Liver (tissue), 9 donors: Measurements from ENCODE around the gene ZNF654. TPM values are rescaled to one million over a fixed set of nuclear protein-coding genes. Genes with fewer than 3 reads are reported as not detected.

Experiments used
- DNase-seq: peaks from one replicate; pipeline ENCODE4 v3.0.0-alpha.2; 2017; ENCODE audit warnings: low spot score
- H3K27ac ChIP-seq, 2 donors: one replicate each; pipeline ENCODE4 v1.7.0; 2013; ENCODE audit warnings: inconsistent platforms in 2 of 2, low read length in 2 of 2, control low read depth in 1 of 2, low read depth in 1 of 2, mild to moderate bottlenecking in 1 of 2
- H3K27me3 ChIP-seq, 4 donors: one replicate each; pipeline versions ENCODE4 v1.6.1 to v1.7.0; 2013; ENCODE audit warnings: low read length in 3 of 4, inconsistent platforms in 1 of 4, mild to moderate bottlenecking in 1 of 4, moderate library complexity in 1 of 4; ENCODE audit not compliant: control insufficient read depth in 4 of 4, insufficient read depth in 4 of 4
- H3K36me3 ChIP-seq, 4 donors: one replicate each; pipeline versions ENCODE4 v1.6.1 to v1.7.0; 2013; ENCODE audit warnings: low read length in 3 of 4, mild to moderate bottlenecking in 3 of 4, low read depth in 1 of 4, moderate library complexity in 1 of 4; ENCODE audit not compliant: control insufficient read depth in 4 of 4, insufficient read depth in 3 of 4
- H3K4me1 ChIP-seq, 4 donors: one replicate each; pipeline versions ENCODE4 v1.6.1 to v1.7.0; 2013; ENCODE audit warnings: low read length in 3 of 4, mild to moderate bottlenecking in 3 of 4, moderate library complexity in 1 of 4; ENCODE audit not compliant: control insufficient read depth in 4 of 4, insufficient read depth in 4 of 4
- H3K4me3 ChIP-seq, 3 donors: one replicate each; pipeline versions ENCODE4 v1.6.1 to v1.7.0; 2013; ENCODE audit warnings: low read length in 3 of 3, control low read depth in 1 of 3, low read depth in 1 of 3, mild to moderate bottlenecking in 1 of 3
- H3K9ac ChIP-seq, 2 donors: one replicate each; pipeline ENCODE4 v1.7.0; 2013; ENCODE audit warnings: low read length in 2 of 2, mild to moderate bottlenecking in 2 of 2, moderate library complexity in 2 of 2, control low read depth in 1 of 2, low read depth in 1 of 2
- H3K9me3 ChIP-seq, 4 donors: one replicate each; pipeline versions ENCODE4 v1.6.1 to v1.7.0; 2013; ENCODE audit warnings: low read length in 3 of 4; ENCODE audit not compliant: control insufficient read depth in 4 of 4
- ATF3 ChIP-seq: IDR thresholded peaks from 2 replicates; pipeline ENCODE4 v1.6.1; 2016; ENCODE audit warnings: antibody characterized with exemption
- CTCF ChIP-seq: fragments of 150-350 bp; IDR thresholded peaks from 2 replicates; pipeline ENCODE4 v1.5.1; 2017; ENCODE audit warnings: improper control_type of control experiment, low read depth, low read length; ENCODE audit not compliant: missing input control
- EGR1 ChIP-seq, 2 donors: IDR thresholded peaks; 2 replicates each; pipeline ENCODE4 v1.6.1; 2016 to 2018; ENCODE audit warnings: antibody characterized with exemption in 2 of 2, low read depth in 2 of 2
- FOXA1 ChIP-seq: IDR thresholded peaks from 2 replicates; pipeline ENCODE4 v1.6.1; 2016; ENCODE audit warnings: antibody characterized with exemption
- FOXA2 ChIP-seq: IDR thresholded peaks from 2 replicates; pipeline ENCODE4 v1.6.1; 2016; ENCODE audit warnings: antibody characterized with exemption
- GABPA ChIP-seq, 2 donors: IDR thresholded peaks in 1 of 2; conservative IDR thresholded peaks in 1 of 2; 2 replicates each; pipeline ENCODE4 v1.6.1; 2016; ENCODE audit warnings: antibody characterized with exemption in 2 of 2, mild to moderate bottlenecking in 1 of 2, moderate library complexity in 1 of 2
- HNF4A ChIP-seq, 2 donors: conservative IDR thresholded peaks; 2 replicates each; pipeline ENCODE4 v1.6.1; 2016; ENCODE audit warnings: antibody characterized with exemption in 2 of 2, mild to moderate bottlenecking in 2 of 2
- HNF4G ChIP-seq: IDR thresholded peaks from 2 replicates; pipeline ENCODE4 v1.6.1; 2016; ENCODE audit warnings: antibody characterized with exemption
- JUND ChIP-seq, 2 donors: IDR thresholded peaks; 2 replicates each; pipeline ENCODE4 v1.6.1; 2016; ENCODE audit warnings: antibody characterized with exemption in 2 of 2
- NR2F2 ChIP-seq: IDR thresholded peaks from 2 replicates; pipeline ENCODE4 v1.6.1; 2016; ENCODE audit warnings: antibody characterized with exemption
- RAD21 ChIP-seq, 2 donors: IDR thresholded peaks; 2 replicates each; pipeline ENCODE4 v1.6.1; 2016; ENCODE audit warnings: antibody characterized with exemption in 2 of 2, mild to moderate bottlenecking in 2 of 2
- REST ChIP-seq: IDR thresholded peaks from 2 replicates; pipeline ENCODE4 v1.6.1; 2016; ENCODE audit warnings: antibody characterized with exemption, mild to moderate bottlenecking
- RXRA ChIP-seq, 2 donors: IDR thresholded peaks; 2 replicates each; pipeline ENCODE4 v1.6.1; 2017 to 2018; ENCODE audit warnings: antibody characterized with exemption in 2 of 2, mild to moderate bottlenecking in 1 of 2
- SP1 ChIP-seq: IDR thresholded peaks from 2 replicates; pipeline ENCODE4 v1.6.1; 2018; ENCODE audit warnings: antibody characterized with exemption, mild to moderate bottlenecking
- TAF1 ChIP-seq: conservative IDR thresholded peaks from 2 replicates; pipeline ENCODE4 v1.6.1; 2016; ENCODE audit warnings: antibody characterized with exemption, mild to moderate bottlenecking
- YY1 ChIP-seq: IDR thresholded peaks from 2 replicates; pipeline ENCODE4 v1.6.1; 2016; ENCODE audit warnings: antibody characterized with exemption, mild to moderate bottlenecking
- ZBTB33 ChIP-seq: IDR thresholded peaks from 2 replicates; pipeline ENCODE4 v1.6.1; 2016; ENCODE audit warnings: antibody characterized with exemption
- WGBS: extraction: QIAGEN DNeasy Blood & Tissue Kit; methylation state at CpG from one replicate; pipeline ENCODE4 v1.1.7; 2013; 5-methylcytosine and 5-hydroxymethylcytosine counted together
- polyA plus RNA-seq, 2 donors: library from polyadenylated mRNA; stranded (reverse) in 1 of 2; unstranded in 1 of 2; fragments of 200-250 nt in 1 of 2; fragments of >200 nt in 1 of 2; fragmentation: Nextera tagmentation in 1 of 2; extraction: Ambion mirVana in 1 of 2; gene quantifications; one replicate each; pipeline versions ENCODE4 v1.2.1 to v1.2.3, GENCODE V29; 2013 to 2015
- total RNA-seq, 2 donors: library from RNA; depleted of rRNA; stranded (reverse); fragments of >200 nt; gene quantifications; one replicate each; pipeline ENCODE4 v1.2.3, GENCODE V29; 2014
- donor health status: healthy.
- donor health status: healthy.
- donor health status: healthy.
- donor health status: healthy.
- donor health status: healthy.

Gene ZNF654
- total and polyA plus RNA-seq, 4 donors, result 2.2 to 10.1 (median 5.4) TPM

GRCh38 chr3:88041005-88041404 lies 18.1 kb upstream of the ZNF654 start:
- no peak overlapping the region for H3K27ac ChIP-seq
- 96% methylated on average over 3 of the region's 3 CpGs for WGBS
- no peaks in the 10 kb centered on the region for H3K36me3 ChIP-seq
- H3K9ac ChIP-seq, result no peak overlapping the region
- H3K4me1 ChIP-seq, result no peaks in the 10 kb centered on the region
- H3K4me3 ChIP-seq, result no peak overlapping the region
- no peaks in the 10 kb centered on the region for H3K9me3 ChIP-seq
- TF ChIP-seq ATF3 (no peak), NR2F2 (no peak), YY1 (no peak), CTCF (no peak), FOXA2 (no peak), ZBTB33 (no peak), GABPA (IDR thresholded peaks at IDR 0.05 in 1 of 2, conservative IDR thresholded peaks at IDR 0.05 in 1 of 2) (no peak), HNF4G (no peak), FOXA1 (no peak), SP1 (no peak), EGR1 (IDR thresholded peaks at IDR 0.05; ENCODE audit: low read depth in 2 of 2) (no peak), REST (no peak), RAD21 (IDR thresholded peaks at IDR 0.05) (no peak), HNF4A (conservative IDR thresholded peaks at IDR 0.05) (no peak)
- DNase-seq, result no peak
- H3K27me3 ChIP-seq, result no peaks in the 10 kb centered on the region

- Histone ChIP-seq H3K4me3 (no peak overlapping the region), H3K9me3 (no peaks in the 10 kb centered on the region), H3K27ac (no peak overlapping the region), H3K27me3 (no peaks in the 10 kb centered on the region), H3K9ac (no peak overlapping the region), H3K4me1 (no peaks in the 10 kb centered on the region), H3K36me3 (no peaks in the 10 kb centered on the region)
- 70% methylated on average over 1 of the region's 1 CpG for WGBS
- TF ChIP-seq RXRA (IDR thresholded peaks at IDR 0.05), result no peak
- no peak for TF ChIP-seq SP1
- TF ChIP-seq JUND (IDR thresholded peaks at IDR 0.05), result no peak
- TF ChIP-seq YY1, result no peak
- no peak for TF ChIP-seq FOXA2
- TF ChIP-seq HNF4A (conservative IDR thresholded peaks at IDR 0.05), result no peak
- TF ChIP-seq NR2F2, result no peak
- TF ChIP-seq ATF3, result no peak
- no peak for TF ChIP-seq ZBTB33
- TF ChIP-seq HNF4G, result no peak
- TF ChIP-seq GABPA (IDR thresholded peaks at IDR 0.05 in 1 of 2, conservative IDR thresholded peaks at IDR 0.05 in 1 of 2), result no peak
- TF ChIP-seq FOXA1, result no peak
- TF ChIP-seq RAD21 (IDR thresholded peaks at IDR 0.05), result no peak
- TF ChIP-seq REST, result no peak
- TF ChIP-seq EGR1 (IDR thresholded peaks at IDR 0.05; ENCODE audit: low read depth in 2 of 2), result no peak
- no peak for TF ChIP-seq TAF1
- no peak for DNase-seq
Observed at GRCh38 chr3:88044411-88044810, 14.6 kb upstream of the ZNF654 start.
